Natural killer cell treated with Interleukin-12 subunit alpha and Interleukin-12 subunit beta and Interleukin-15 and Interleukin-18, amount 100 ng/mL, for 72 hours (primary cell): ENCODE measurements around the gene MEGF6. TPM values are rescaled to one million over a fixed set of nuclear protein-coding genes. Genes with fewer than 3 reads are reported as not detected.

Experiments
- ATAC-seq, 2 donors: fragments of 150-1000 bp; cut with Tn5 transposase in 1 of 2; sonication (Bioruptor Pico), chemical (Tn5 transposase) in 1 of 2; 2 replicates each; pipeline ENCODE4 v1.10.0; 2021
- DNase-seq: peaks from one replicate; pipeline ENCODE4 v3.0.0; 2022; ENCODE audit warnings: low spot score
- H3K27ac Mint-ChIP-seq, 2 donors: 1 replicate in 1 of 2; 2 replicates in 1 of 2; pipeline ENCODE4 v1.8.0; 2022; ENCODE audit warnings: mixed read lengths in 2 of 2, mild to moderate bottlenecking in 1 of 2, moderate library complexity in 1 of 2
- H3K27me3 Mint-ChIP-seq, 2 donors: 1 replicate in 1 of 2; 2 replicates in 1 of 2; pipeline ENCODE4 v1.8.0; 2022; ENCODE audit warnings: mixed read lengths in 2 of 2
- H3K36me3 Mint-ChIP-seq: one replicate; pipeline ENCODE4 v1.8.0; 2022; ENCODE audit warnings: mixed read lengths
- H3K4me1 Mint-ChIP-seq, 2 donors: 1 replicate in 1 of 2; 2 replicates in 1 of 2; pipeline ENCODE4 v1.8.0; 2022; ENCODE audit warnings: low read depth in 2 of 2, mixed read lengths in 2 of 2, mild to moderate bottlenecking in 1 of 2
- H3K4me3 Mint-ChIP-seq: one replicate; pipeline ENCODE4 v1.8.0; 2022; ENCODE audit warnings: mixed read lengths
- H3K9me3 Mint-ChIP-seq: 2 replicates; pipeline ENCODE4 v1.8.0; 2022; ENCODE audit warnings: mixed read lengths
- total RNA-seq, 2 donors: library from RNA; stranded (reverse); gene quantifications; one replicate each; pipeline ENCODE4 v1.2.3, GENCODE V29; 2022

MEGF6 gene
- total RNA-seq, 2 donors from 2014 or later: 0.36 to 1.6 TPM

DNA sequence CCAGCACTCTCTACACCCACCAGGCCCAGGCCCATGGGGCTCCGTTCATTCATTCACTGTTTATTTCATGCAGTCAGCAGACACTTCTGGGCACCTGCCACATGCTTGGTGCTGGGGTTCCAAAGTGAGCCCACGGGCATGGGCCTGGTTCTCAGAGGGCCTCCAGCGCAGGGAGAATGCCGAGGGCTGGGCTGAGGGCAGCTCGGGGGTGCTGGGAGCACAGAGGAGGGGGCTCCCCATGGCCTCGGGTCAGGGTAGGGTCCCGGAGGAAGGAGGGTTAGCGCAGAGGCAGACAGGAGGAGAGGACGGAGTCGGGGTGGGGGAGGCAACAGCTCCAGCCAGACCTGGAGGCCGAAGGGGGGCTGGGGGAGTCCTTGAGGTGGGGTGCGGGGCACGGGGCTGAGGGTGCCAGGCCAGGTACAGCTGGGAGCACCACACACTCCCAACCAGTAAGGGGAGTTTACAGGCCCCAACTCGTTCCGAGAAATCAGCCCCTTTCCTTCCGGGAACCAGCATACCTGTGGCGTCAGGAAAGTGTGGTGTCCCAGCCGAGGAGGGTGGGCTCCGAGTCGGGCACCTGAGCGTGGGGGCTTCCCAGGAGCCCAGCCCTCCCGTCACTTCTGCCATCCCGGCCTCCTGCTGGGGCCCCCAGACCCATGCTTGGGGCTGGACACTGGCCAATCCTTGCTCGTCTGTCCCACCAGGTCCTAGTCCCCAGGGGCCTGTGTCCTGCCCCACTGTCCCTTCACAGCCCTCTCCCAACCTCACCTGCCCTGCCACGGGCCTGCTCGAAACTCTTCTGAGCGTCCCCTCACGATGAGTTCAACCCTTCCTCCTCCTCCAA, 146.0 kb downstream of the MEGF6 start:
- H3K27ac Mint-ChIP-seq: no peak overlapping the region

DNA sequence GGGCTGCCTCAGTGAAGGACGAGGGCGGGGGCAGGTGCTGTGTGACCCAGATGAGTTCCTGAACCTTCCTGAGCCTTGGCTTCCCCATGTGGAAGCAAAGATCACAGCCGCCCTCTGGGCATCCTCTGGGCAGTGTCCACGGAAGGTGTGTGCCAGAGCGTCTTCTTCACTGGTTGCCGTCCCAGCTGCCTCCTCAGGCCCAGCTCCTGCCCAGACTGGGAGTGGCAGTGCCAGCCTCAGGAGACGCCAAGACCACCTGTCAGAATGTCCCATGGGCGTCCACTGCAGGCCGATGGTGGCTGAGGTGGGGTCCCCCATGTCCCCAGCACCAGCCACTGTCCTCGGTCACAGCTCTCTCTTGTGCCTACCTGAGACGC, 146.7 kb downstream of the MEGF6 start:
- no peak for DNase-seq
- Mint-ChIP-seq H3K4me1 (no peaks in the 10 kb centered on the region), H3K36me3 (no peaks in the 10 kb centered on the region), H3K27me3 (no peaks in the 10 kb centered on the region), H3K9me3 (no peaks in the 10 kb centered on the region), H3K27ac (no peak overlapping the region), H3K4me3 (no peak overlapping the region)
- ATAC-seq: no peak

More for the DNA sequence above, 146.0 kb downstream of the MEGF6 start:
- H3K9me3 Mint-ChIP-seq: no peaks in the 10 kb centered on the region
- ATAC-seq (no peak), DNase-seq (no peak)
- H3K4me3 Mint-ChIP-seq: no peak overlapping the region
- no peaks in the 10 kb centered on the region for H3K36me3 Mint-ChIP-seq
- no peaks in the 10 kb centered on the region for H3K27me3 Mint-ChIP-seq
- peaks cover 0 to under 1% of the 10 kb centered on the region in 2 donors for H3K4me1 Mint-ChIP-seq

DNA sequence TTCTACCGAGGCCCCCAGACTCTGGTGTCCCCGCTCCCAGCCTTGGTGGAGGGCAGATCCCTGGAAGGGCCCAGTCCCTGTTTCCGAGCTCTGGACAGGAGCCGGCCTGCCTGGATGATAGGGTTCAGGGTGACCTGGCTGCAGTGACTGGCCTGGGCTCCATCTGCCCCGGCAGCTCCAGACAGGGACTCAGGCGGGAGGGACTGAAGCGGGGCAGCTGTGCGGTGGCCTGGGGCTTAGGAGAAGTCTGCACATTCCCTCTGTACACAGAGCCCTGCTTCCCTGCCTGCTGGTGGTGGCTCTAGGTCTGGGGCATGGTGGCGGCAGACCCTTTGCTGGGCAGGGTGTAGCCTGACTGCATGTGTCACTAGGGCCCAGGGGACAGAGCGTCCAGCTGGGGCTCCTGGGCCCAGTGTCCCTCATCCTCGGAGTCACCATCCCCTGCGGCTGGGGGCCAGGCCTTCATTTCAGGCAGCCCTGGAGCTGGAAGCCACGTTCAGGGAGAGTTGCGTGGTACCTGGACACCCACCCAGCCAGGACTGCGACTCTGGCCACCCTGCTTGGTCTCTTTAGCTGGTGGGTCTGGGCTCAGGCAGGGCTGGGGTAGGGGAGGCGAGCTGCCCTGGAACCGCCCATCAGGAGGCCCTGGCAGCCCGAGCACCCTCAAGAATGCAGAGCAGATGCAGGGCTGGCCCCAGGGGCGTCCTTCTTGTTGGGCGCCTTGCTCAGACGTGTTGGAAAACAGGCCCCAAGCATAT, 147.2 kb downstream of the MEGF6 start:
- Mint-ChIP-seq H3K27me3 (no peaks in the 10 kb centered on the region), H3K4me1 (no peaks in the 10 kb centered on the region), H3K36me3 (no peaks in the 10 kb centered on the region), H3K4me3 (no peak overlapping the region), H3K27ac (no peak overlapping the region), H3K9me3 (no peaks in the 10 kb centered on the region)
- DNase-seq (no peak), ATAC-seq (no peak)

DNA sequence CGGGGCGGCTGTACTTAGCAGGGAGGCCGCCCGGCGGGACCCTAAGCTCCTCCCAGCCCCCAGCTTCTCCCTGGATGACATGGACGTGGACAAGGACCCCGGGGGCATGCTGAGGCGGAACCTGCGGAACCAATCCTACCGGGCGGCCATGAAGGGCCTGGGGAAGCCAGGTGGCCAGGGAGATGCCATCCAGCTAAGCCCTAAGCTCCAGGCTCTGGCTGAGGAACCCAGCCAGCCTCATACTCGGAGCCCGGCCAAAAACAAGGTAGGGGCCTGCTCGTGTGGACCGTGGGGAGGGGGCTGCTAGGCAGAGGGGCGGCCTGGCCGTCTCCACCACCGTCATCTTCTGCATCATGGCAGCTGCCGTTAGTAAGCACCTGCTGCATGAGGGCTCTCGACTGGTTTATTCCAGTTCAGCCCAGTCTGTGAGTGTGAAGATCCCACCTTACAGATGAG, 147.9 kb downstream of the MEGF6 start:
- ATAC-seq: no peak
- H3K27me3 Mint-ChIP-seq: no peaks in the 10 kb centered on the region
- H3K27ac Mint-ChIP-seq: no peak overlapping the region
- no peaks in the 10 kb centered on the region for H3K36me3 Mint-ChIP-seq
- no peak for DNase-seq
- no peaks in the 10 kb centered on the region for H3K9me3 Mint-ChIP-seq
- H3K4me3 Mint-ChIP-seq: no peak overlapping the region
- no peaks in the 10 kb centered on the region for H3K4me1 Mint-ChIP-seq

DNA sequence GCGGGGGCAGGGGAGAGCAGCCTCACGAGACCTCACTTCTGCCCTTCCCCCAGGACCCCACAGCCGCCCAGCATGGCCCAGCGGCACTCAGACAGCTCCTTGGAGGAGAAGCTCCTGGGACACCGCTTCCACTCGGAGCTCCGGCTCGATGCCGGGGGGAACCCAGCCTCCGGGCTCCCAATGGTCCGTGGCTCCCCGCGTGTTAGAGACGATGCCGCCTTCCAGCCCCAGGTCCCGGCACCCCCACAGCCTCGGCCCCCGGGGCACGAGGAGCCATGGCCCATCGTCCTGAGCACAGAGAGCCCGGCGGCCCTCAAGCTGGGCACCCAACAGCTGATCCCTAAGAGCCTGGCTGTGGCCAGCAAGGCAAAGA, 148.3 kb downstream of the MEGF6 start:
- no peaks in the 10 kb centered on the region for H3K4me1 Mint-ChIP-seq
- H3K9me3 Mint-ChIP-seq: no peaks in the 10 kb centered on the region
- DNase-seq: no peak
- no peaks in the 10 kb centered on the region for H3K36me3 Mint-ChIP-seq
- ATAC-seq: no peak
- no peak overlapping the region for H3K27ac Mint-ChIP-seq
- H3K27me3 Mint-ChIP-seq: no peaks in the 10 kb centered on the region
- no peak overlapping the region for H3K4me3 Mint-ChIP-seq

DNA sequence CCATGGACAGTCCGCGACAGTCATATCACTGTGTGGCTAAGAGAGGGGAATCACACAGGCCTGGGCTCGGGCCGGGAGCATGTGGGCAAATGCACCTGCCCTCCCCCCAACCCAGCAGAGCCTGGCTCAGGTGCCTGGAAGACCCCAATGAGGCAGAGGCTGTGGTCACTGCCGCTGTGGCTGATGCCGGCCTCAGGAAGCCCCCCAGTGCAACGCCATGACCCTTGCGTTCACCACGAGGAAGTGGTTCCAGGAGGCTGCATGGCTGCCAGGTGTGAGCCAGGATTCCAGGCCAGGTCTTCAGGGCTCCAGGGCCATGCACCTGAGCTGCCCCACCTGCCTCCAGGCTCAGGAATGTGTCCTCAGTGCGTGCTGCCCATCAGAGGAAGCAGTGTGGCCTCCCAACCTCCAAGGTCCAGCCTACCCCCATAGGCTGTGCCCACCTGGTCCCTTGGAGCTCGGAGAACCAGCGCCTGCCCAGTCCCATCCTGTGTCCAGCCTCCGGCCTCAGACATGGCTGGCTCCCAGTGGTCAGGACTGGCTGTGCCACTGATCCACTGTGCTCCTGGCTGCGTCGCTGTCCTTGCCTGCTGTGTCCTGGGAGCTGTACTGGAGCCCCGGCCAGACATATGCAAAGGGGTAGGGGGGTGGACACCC, 148.8 kb downstream of the MEGF6 start:
- Mint-ChIP-seq H3K4me3 (no peak overlapping the region), H3K36me3 (no peaks in the 10 kb centered on the region), H3K4me1 (no peaks in the 10 kb centered on the region), H3K27me3 (no peaks in the 10 kb centered on the region), H3K9me3 (no peaks in the 10 kb centered on the region), H3K27ac (no peak overlapping the region)
- no peak for DNase-seq
- ATAC-seq: no peak

DNA sequence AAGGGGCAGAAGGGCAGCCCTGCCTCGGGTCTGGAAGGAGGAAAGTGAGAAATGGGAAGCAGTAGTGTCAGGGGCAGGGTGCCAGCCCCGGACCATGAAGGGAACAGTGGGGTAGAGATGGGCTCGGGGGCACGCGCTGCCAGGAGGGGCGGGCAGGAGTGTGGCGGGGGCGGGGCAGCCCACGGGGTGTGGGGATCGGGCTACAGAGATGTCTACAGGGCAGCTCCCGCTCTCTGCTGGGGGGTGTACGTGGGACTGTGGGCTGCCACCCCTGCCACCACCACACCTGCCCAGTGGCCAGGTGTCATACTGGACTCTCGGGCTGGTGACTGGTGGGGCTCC, 149.4 kb downstream of the MEGF6 start:
- ATAC-seq (no peak), DNase-seq (no peak)
- Mint-ChIP-seq H3K27me3 (no peaks in the 10 kb centered on the region), H3K36me3 (no peaks in the 10 kb centered on the region), H3K4me3 (no peak overlapping the region), H3K4me1 (no peaks in the 10 kb centered on the region), H3K27ac (no peak overlapping the region), H3K9me3 (no peaks in the 10 kb centered on the region)

DNA sequence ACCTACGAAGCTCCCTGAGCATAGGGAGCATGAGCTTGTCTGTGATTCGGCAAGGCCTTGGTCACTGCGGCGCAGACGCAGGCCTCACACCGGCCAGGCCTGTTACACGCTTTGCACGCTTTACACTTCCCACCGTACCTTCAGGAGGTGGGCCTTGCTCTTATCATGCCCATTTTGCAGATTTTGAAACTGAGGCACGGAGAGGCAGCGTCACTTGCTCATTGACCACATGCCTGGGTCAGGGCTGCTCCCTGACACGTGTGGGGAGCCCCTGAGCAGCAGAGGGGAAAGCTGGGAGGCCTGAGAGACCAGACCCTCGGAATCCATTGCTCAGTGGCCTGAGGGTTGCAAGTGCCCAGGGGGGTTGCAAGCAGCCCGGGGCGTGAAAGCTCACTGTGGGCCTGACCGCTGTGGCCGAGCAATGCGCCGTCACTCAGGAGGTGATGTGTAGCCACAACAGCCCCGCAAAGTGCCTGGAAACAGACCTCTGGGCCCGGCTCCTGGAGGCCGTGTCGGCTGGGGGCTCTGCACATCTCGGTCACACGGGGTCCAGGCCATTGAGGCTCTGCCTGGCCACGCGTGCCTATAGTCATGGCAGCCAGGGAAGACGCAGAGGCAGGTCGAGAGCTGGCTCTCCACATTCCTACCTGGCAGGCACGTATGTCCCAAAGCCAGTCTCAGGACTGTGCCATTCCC, 149.9 kb downstream of the MEGF6 start:
- Mint-ChIP-seq H3K4me1 (no peaks in the 10 kb centered on the region), H3K36me3 (no peaks in the 10 kb centered on the region), H3K27ac (no peak overlapping the region), H3K4me3 (no peak overlapping the region), H3K27me3 (no peaks in the 10 kb centered on the region), H3K9me3 (no peaks in the 10 kb centered on the region)
- DNase-seq (no peak), ATAC-seq (no peak)

DNA sequence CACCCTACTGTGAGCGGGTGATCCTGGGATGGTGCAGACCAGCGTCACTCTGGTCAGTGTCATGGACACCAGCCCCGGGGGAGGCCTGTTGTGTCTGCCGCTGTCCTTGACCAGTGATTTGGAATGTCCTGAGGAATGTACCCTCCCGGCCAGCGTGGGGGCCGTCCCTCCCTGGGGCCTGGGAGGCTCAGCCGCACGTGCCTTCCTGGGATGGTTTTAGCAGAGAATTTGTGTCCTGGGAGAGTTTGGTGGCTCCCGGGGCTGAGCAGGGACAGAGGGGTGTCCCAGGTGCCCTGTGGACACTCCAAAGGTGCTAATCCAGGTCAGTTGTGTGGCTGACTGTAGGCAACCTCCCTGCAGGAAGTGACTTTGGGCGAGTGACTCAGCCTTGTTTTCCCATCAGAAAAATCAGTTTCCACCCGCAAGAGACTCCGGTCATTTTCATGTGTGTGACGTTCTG, 150.6 kb downstream of the MEGF6 start:
- H3K4me1 Mint-ChIP-seq: no peaks in the 10 kb centered on the region
- H3K4me3 Mint-ChIP-seq: no peak overlapping the region
- no peak for ATAC-seq

DNA sequence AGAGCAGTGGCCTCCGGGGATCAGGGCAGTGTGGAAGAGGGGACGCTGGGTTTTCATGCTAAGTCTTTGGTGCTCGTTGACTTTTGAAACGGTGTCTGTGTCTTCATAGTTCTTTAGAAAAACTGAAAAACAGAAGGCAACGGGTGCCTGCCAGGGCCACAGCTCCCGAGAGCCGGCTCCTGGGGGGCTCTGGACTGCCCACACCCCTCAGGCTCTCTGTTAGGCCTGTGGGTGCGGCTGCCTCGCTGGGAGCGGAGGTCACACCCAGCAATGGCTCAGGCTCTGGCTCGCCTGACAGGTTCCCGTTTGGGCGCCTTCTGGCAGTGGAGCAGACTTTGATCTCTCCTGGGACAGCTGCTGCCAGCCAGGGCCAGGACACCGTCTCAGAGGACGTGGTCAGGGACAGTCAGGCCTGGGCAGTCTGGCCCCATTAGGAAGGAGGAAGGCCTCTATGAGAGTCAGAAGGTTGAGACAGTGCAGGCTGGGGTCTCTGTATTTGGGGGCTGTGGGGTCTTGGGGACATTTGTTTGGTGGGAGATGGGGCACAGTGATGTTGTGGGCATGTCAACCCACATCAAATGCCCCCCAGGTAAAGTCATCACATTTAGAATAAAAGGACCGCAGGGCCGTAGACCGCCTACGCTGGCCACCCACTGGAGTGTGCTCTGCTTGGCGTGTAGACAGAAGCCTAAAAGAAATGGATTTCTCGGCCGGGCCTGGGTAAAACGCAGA, 151.2 kb downstream of the MEGF6 start:
- no peak for ATAC-seq
- Mint-ChIP-seq H3K9me3 (no peaks in the 10 kb centered on the region), H3K4me1 (peaks cover 0 to 2% of the 10 kb centered on the region in 2 donors), H3K27ac (no peak overlapping the region), H3K27me3 (no peaks in the 10 kb centered on the region), H3K36me3 (no peaks in the 10 kb centered on the region), H3K4me3 (no peak overlapping the region)
- no peak for DNase-seq

More for the DNA sequence above, 150.6 kb downstream of the MEGF6 start:
- Mint-ChIP-seq H3K27ac (no peak overlapping the region), H3K36me3 (no peaks in the 10 kb centered on the region), H3K9me3 (no peaks in the 10 kb centered on the region), H3K27me3 (no peaks in the 10 kb centered on the region)
- DNase-seq: no peak

DNA sequence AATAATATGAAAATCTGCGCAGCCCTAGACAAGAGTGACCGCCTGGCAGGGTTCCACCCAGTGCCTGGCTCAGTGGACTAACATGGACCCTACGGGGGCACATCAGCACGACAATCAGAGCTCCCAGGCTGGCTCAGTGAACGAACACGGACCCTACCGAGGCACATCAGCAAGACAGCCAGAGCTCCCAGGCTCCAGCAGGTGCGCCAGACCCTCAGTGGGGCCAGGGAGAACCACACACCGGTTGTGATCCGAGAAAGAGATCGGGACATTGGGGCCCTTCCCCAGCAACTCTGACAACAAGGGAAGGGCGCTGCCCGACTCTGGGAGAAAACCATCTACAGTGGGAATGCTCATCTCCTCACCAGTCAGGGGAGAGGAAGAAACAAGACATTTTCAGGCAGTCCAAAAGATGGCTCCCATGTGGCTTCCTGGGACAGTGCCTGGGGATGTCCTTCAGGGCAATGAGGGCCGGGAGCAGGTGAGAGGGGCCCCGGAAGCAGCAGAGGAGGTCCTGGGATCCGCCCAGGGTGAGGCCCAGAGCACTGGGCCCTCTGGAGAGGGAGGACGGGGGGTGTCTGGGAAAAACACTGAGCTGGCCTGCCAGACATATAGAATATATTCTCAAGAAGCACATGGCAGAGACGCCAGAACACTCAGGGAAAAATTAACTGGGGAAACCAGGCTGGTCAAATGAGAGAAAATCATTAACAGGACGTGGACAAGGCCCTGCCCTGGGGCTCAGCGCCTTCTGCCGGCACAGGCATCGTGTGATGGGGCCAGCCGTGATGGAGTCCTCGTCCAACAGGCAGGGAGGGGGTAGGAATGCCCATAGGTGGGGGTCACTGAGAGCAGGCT, 152.0 kb downstream of the MEGF6 start:
- no peak for DNase-seq
- Mint-ChIP-seq H3K4me3 (no peak overlapping the region), H3K27ac (no peak overlapping the region), H3K36me3 (no peaks in the 10 kb centered on the region), H3K4me1 (peaks cover 0 to 2% of the 10 kb centered on the region in 2 donors), H3K27me3 (no peaks in the 10 kb centered on the region), H3K9me3 (no peaks in the 10 kb centered on the region)
- no peak for ATAC-seq
